HAP-1 (cell line): ENCODE data around the gene GUK1.

Source experiments
- DNase-seq, 2 experiments: peaks; one replicate each; pipeline ENCODE4 v3.0.0-alpha.2; 2016 to 2020; ENCODE audit warnings: low spot score in 2 of 2
- H3K27me3 ChIP-seq: fragments of 250-450 bp; sonication (Bioruptor Pico); 2 replicates; pipeline ENCODE4 v1.5.1; 2020; ENCODE audit warnings: low read depth, mild to moderate bottlenecking, moderate library complexity
- H3K36me3 ChIP-seq: fragments of 250-450 bp; sonication (Bioruptor Pico); replicated peaks from 2 replicates; pipeline ENCODE4 v1.5.1; 2020; ENCODE audit warnings: mild to moderate bottlenecking
- H3K4me1 ChIP-seq: fragments of 250-450 bp; sonication (Bioruptor Pico); 2 replicates; pipeline ENCODE4 v1.5.1; 2020; ENCODE audit warnings: mild to moderate bottlenecking
- H3K4me3 ChIP-seq: fragments of 250-450 bp; sonication (Bioruptor Pico); 2 replicates; pipeline ENCODE4 v1.5.1; 2020; ENCODE audit warnings: mild to moderate bottlenecking, moderate library complexity
- H3K9me3 ChIP-seq: fragments of 250-450 bp; sonication (Bioruptor Pico); 2 replicates; pipeline ENCODE4 v1.5.1; 2020; ENCODE audit warnings: mild to moderate bottlenecking, moderate library complexity
- in situ Hi-C: fragments of 300-500 bp; cut with MboI; formaldehyde crosslinking; loops from 3 replicates; pipeline ENCODE4 v1.14.3; 2020; ENCODE audit warnings: low sequenced_read_pairs, inconsistent platforms, mixed read lengths

GUK1 gene

GRCh38 chr1:228139931-228140723, at the start of gene GUK1:
Gene GUK1 (plus strand): TSS chr1:228140279. CDS start chr1:228140303, 24 bp downstream.
- Histone ChIP-seq H3K4me1 (peaks cover 8% of the 10 kb centered on the region), H3K27me3 (peaks cover 8% of the 10 kb centered on the region; the same call in 1 of the 2 replicates), H3K36me3 (peaks cover 13% of the 10 kb centered on the region), H3K4me3 (peak within 1 kb of the TSS; percentile 98), H3K9me3 (no peaks in the 10 kb centered on the region)
- DNase-seq = peak; percentile 99 to 100
- in situ Hi-C loops = loop anchor here (10.0 kb wide), 1 partner anchor 315 kb away; a partner anchor contains a TSS

- H3K9me3 ChIP-seq = peaks cover 6% of the 10 kb centered on the region; the same call in 1 of the 2 replicates
- in situ Hi-C loops = no loop called here
- peaks cover 61% of the 10 kb centered on the region for H3K36me3 ChIP-seq
- no peak overlapping the region for H3K4me3 ChIP-seq
- peak in 1 of 2 experiments; percentile 5 for DNase-seq
- H3K4me1 ChIP-seq = peaks cover 4% of the 10 kb centered on the region
- no peaks in the 10 kb centered on the region for H3K27me3 ChIP-seq
Measured at GRCh38 chr1:228090613-228091081, 49.4 kb upstream of the GUK1 start.

GRCh38 chr1:228091084-228091483, 49.0 kb upstream of the GUK1 start:
- Histone ChIP-seq H3K4me1 (no peaks in the 10 kb centered on the region; the same call in 1 of the 2 replicates), H3K4me3 (no peak overlapping the region), H3K27me3 (no peaks in the 10 kb centered on the region), H3K36me3 (peaks cover 61% of the 10 kb centered on the region), H3K9me3 (peaks cover 6% of the 10 kb centered on the region; the same call in 1 of the 2 replicates)
- DNase-seq = no peak
- in situ Hi-C loops = no loop called here

GRCh38 chr1:228092342-228093049, 47.6 kb upstream of the GUK1 start:
- no peak overlapping the region for H3K4me3 ChIP-seq
- DNase-seq = no peak
- in situ Hi-C loops = no loop called here
- H3K27me3 ChIP-seq = no peaks in the 10 kb centered on the region
- H3K4me1 ChIP-seq = no peaks in the 10 kb centered on the region
- H3K9me3 ChIP-seq = peaks cover 6% of the 10 kb centered on the region; the same call in 1 of the 2 replicates
- H3K36me3 ChIP-seq = peaks cover 70% of the 10 kb centered on the region

GRCh38 chr1:228093050-228093906, 46.8 kb upstream of the GUK1 start:
- no peak for DNase-seq
- Histone ChIP-seq H3K9me3 (peaks cover 6% of the 10 kb centered on the region; the same call in 1 of the 2 replicates), H3K27me3 (no peaks in the 10 kb centered on the region), H3K4me3 (no peak overlapping the region), H3K36me3 (peaks cover 70% of the 10 kb centered on the region), H3K4me1 (no peaks in the 10 kb centered on the region)
- in situ Hi-C loops = no loop called here

GRCh38 chr1:228094432-228095016, 45.6 kb upstream of the GUK1 start:
- Histone ChIP-seq H3K27me3 (no peaks in the 10 kb centered on the region), H3K36me3 (peaks cover 71% of the 10 kb centered on the region), H3K4me3 (no peak overlapping the region), H3K9me3 (peaks cover 6% of the 10 kb centered on the region; the same call in 1 of the 2 replicates), H3K4me1 (no peaks in the 10 kb centered on the region)
- DNase-seq = no peak
- in situ Hi-C loops = no loop called here

- in situ Hi-C loops = no loop called here
- H3K36me3 ChIP-seq = peaks cover 73% of the 10 kb centered on the region
- DNase-seq = no peak
- no peak overlapping the region for H3K4me3 ChIP-seq
- H3K4me1 ChIP-seq = no peaks in the 10 kb centered on the region
- H3K27me3 ChIP-seq = no peaks in the 10 kb centered on the region
- peaks cover 6% of the 10 kb centered on the region; the same call in 1 of the 2 replicates for H3K9me3 ChIP-seq
Measured at GRCh38 chr1:228095161-228095560, 44.9 kb upstream of the GUK1 start.

- Histone ChIP-seq H3K9me3 (peaks cover 6% of the 10 kb centered on the region; the same call in 1 of the 2 replicates), H3K36me3 (peaks cover 73% of the 10 kb centered on the region), H3K4me1 (no peaks in the 10 kb centered on the region), H3K4me3 (no peak overlapping the region), H3K27me3 (no peaks in the 10 kb centered on the region)
- in situ Hi-C loops = no loop called here
- no peak for DNase-seq
Measured at GRCh38 chr1:228095938-228096337, 44.1 kb upstream of the GUK1 start.

- DNase-seq = peak in 1 of 2 experiments; percentile 5
- peaks cover 73% of the 10 kb centered on the region for H3K36me3 ChIP-seq
- H3K9me3 ChIP-seq = peaks cover 6% of the 10 kb centered on the region; the same call in 1 of the 2 replicates
- H3K4me1 ChIP-seq = no peaks in the 10 kb centered on the region
- no peak overlapping the region for H3K4me3 ChIP-seq
- H3K27me3 ChIP-seq = no peaks in the 10 kb centered on the region
- in situ Hi-C loops = no loop called here
Measured at GRCh38 chr1:228096416-228097332, 43.4 kb upstream of the GUK1 start.

- H3K4me1 ChIP-seq = no peaks in the 10 kb centered on the region
- peak in 1 of 2 experiments; percentile 7 for DNase-seq
- no peak overlapping the region for H3K4me3 ChIP-seq
- peaks cover 65% of the 10 kb centered on the region for H3K36me3 ChIP-seq
- peaks cover 6% of the 10 kb centered on the region; the same call in 1 of the 2 replicates for H3K9me3 ChIP-seq
- no peaks in the 10 kb centered on the region for H3K27me3 ChIP-seq
- in situ Hi-C loops = no loop called here
Measured at GRCh38 chr1:228097333-228098081, 42.6 kb upstream of the GUK1 start.

GRCh38 chr1:228098323-228098931, 41.7 kb upstream of the GUK1 start:
- H3K27me3 ChIP-seq = no peaks in the 10 kb centered on the region
- H3K4me3 ChIP-seq = no peak overlapping the region
- H3K4me1 ChIP-seq = no peaks in the 10 kb centered on the region; the same call in 1 of the 2 replicates
- peaks cover 59% of the 10 kb centered on the region for H3K36me3 ChIP-seq
- peak in 1 of 2 experiments; percentile 9 for DNase-seq
- in situ Hi-C loops = no loop called here
- H3K9me3 ChIP-seq = peaks cover 6% of the 10 kb centered on the region; the same call in 1 of the 2 replicates
